ENCODE results near the gene GAL3ST3. TPM values are rescaled to one million over a fixed set of nuclear protein-coding genes. Genes with fewer than 3 reads are reported as not detected.
A peak's percentile ranks its signal among the peaks of the same experiment; 100 is the strongest.

The GAL3ST3 gene
- polyA plus RNA-seq, 3 donors = not detected

DNA sequence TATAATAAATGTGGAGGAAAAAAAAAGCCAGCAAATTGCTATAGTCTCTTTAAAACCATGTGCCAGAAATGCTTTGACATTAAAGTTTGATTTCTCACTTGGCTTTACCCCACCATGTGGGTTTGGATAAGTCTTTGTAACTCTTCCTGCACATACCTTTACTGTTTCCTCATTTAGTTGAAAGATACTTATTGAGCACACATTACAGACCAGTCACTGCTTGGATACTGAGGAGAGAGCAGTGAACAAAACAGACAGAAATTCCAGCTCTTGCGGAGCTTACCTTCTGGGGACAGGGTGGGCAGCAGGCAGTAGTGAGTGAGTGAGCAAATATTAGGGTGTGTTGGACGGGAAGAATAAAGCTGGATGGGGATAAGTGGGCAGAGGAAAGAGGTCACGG, 34.8 kb upstream of the GAL3ST3 start:
- DNase-seq = no peak
- Histone ChIP-seq H3K4me1 (ENCODE audit: control insufficient read depth in 1 of 2, insufficient read depth in 2 of 2, low read length in 2 of 2) (peaks cover 23 to 43% of the 10 kb centered on the region in 2 donors), H3K9ac (ENCODE audit: insufficient read depth, low read length, poor library complexity, severe bottlenecking) (no peak overlapping the region), H3K79me2 (ENCODE audit: insufficient read depth, low read length) (peaks cover 90% of the 10 kb centered on the region), H3K4me2 (replicated peaks; ENCODE audit: extremely low read depth, low read length, poor library complexity, severe bottlenecking) (no peak overlapping the region), H3K4me3 (replicated peaks in 1 of 3; ENCODE audit: low read depth in 2 of 3, low read length in 3 of 3) (no peak overlapping the region), H3K27ac (ENCODE audit: low read depth in 1 of 2, low read length in 2 of 2) (no peak overlapping the region), H3K36me3 (replicated peaks in 1 of 2; ENCODE audit: control insufficient read depth in 1 of 2, insufficient read depth in 2 of 2, low read length in 2 of 2) (no peaks in the 10 kb centered on the region), H3K27me3 (ENCODE audit: control insufficient read depth in 2 of 2, insufficient read depth in 2 of 2, low read length in 2 of 2) (no peaks in the 10 kb centered on the region), H3K9me3 (replicated peaks in 1 of 2; ENCODE audit: control insufficient read depth in 1 of 2, insufficient read depth in 1 of 2, low read length in 2 of 2) (no peaks in the 10 kb centered on the region), H4K20me1 (ENCODE audit: insufficient read depth, low read length) (peaks cover 11% of the 10 kb centered on the region), H2AFZ (ENCODE audit: insufficient read depth, low read depth, low read length, poor library complexity, severe bottlenecking) (no peak overlapping the region)
- intact Hi-C loops (cut with micrococcal nuclease) = no loop called here
- H3K4me1 Mint-ChIP-seq = peaks cover 57% of the 10 kb centered on the region
- 100% methylated on average over 3 of the region's 3 CpGs for WGBS (ENCODE audit: insufficient coverage)
- no peak overlapping the region for H3K4me3 Mint-ChIP-seq
- peak overlapping the region in 2 of 7 donors; percentile 3 to 67 for H3K27ac Mint-ChIP-seq
- TF ChIP-seq, protein P1, sequence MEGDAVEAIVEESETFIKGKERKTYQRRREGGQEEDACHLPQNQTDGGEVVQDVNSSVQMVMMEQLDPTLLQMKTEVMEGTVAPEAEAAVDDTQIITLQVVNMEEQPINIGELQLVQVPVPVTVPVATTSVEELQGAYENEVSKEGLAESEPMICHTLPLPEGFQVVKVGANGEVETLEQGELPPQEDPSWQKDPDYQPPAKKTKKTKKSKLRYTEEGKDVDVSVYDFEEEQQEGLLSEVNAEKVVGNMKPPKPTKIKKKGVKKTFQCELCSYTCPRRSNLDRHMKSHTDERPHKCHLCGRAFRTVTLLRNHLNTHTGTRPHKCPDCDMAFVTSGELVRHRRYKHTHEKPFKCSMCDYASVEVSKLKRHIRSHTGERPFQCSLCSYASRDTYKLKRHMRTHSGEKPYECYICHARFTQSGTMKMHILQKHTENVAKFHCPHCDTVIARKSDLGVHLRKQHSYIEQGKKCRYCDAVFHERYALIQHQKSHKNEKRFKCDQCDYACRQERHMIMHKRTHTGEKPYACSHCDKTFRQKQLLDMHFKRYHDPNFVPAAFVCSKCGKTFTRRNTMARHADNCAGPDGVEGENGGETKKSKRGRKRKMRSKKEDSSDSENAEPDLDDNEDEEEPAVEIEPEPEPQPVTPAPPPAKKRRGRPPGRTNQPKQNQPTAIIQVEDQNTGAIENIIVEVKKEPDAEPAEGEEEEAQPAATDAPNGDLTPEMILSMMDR (IDR thresholded peaks at IDR 0.05) = no peak
- H3K27me3 Mint-ChIP-seq (ENCODE audit: low read depth in 3 of 3) = peaks cover 0 to 3% (median 0%) of the 10 kb centered on the region in 3 donors
- H3K36me3 Mint-ChIP-seq = peaks cover 9 to 14% of the 10 kb centered on the region in 2 donors
- peaks cover 0 to 1% (median 0%) of the 10 kb centered on the region in 7 donors for H3K9me3 Mint-ChIP-seq

DNA sequence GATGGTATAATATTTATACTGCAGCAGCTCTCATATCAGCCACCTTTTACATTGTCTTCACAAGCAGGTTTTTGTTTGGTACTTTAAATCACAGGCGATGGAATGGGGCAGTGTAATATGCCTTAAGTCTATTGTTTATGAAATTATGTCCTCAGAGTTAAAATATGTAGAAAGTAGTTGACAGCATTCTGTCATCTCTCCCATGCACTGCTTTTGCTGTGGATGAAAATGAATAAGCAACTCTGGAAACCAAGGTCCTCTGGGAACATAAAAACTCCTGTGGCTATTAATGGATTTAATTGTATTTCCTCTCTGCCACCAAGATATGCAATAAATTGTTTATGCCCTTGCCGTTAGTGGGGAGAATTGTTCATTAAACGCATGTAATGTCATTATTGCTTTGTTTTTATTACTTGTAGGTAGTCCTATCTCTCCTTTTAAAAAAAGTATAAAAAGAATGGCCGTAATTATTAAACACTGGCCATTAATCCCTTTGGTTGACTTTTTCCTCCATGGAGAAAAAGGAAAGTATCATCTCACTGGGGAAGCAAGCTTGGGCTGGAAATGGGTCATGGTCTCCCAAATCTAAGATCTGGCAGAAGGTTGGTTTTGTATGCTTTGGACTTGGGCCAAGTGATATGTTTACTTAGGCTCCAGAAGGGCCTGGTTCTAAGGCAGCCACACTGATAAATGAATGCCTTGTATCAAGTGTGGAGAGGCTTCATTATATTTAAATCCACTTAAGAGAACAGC, 34.2 kb upstream of the GAL3ST3 start:
- Histone ChIP-seq H4K20me1 (ENCODE audit: insufficient read depth, low read length) (peaks cover 10% of the 10 kb centered on the region), H3K4me3 (replicated peaks in 1 of 3; ENCODE audit: low read depth in 2 of 3, low read length in 3 of 3) (no peak overlapping the region), H3K4me1 (ENCODE audit: control insufficient read depth in 1 of 2, insufficient read depth in 2 of 2, low read length in 2 of 2) (peaks cover 23 to 46% of the 10 kb centered on the region in 2 donors), H3K36me3 (replicated peaks in 1 of 2; ENCODE audit: control insufficient read depth in 1 of 2, insufficient read depth in 2 of 2, low read length in 2 of 2) (no peaks in the 10 kb centered on the region), H2AFZ (ENCODE audit: insufficient read depth, low read depth, low read length, poor library complexity, severe bottlenecking) (no peak overlapping the region), H3K27ac (ENCODE audit: low read depth in 1 of 2, low read length in 2 of 2) (no peak overlapping the region), H3K27me3 (ENCODE audit: control insufficient read depth in 2 of 2, insufficient read depth in 2 of 2, low read length in 2 of 2) (no peaks in the 10 kb centered on the region), H3K79me2 (ENCODE audit: insufficient read depth, low read length) (peaks cover 89% of the 10 kb centered on the region), H3K4me2 (replicated peaks; ENCODE audit: extremely low read depth, low read length, poor library complexity, severe bottlenecking) (no peak overlapping the region), H3K9ac (ENCODE audit: insufficient read depth, low read length, poor library complexity, severe bottlenecking) (no peak overlapping the region), H3K9me3 (replicated peaks in 1 of 2; ENCODE audit: control insufficient read depth in 1 of 2, insufficient read depth in 1 of 2, low read length in 2 of 2) (no peaks in the 10 kb centered on the region)
- H3K9me3 Mint-ChIP-seq = peaks cover 0 to 1% (median 0%) of the 10 kb centered on the region in 7 donors
- intact Hi-C loops (cut with micrococcal nuclease) = no loop called here
- H3K27me3 Mint-ChIP-seq (ENCODE audit: low read depth in 3 of 3) = peaks cover 0 to 3% (median 0%) of the 10 kb centered on the region in 3 donors
- DNase-seq = no peak
- no peak overlapping the region for H3K4me3 Mint-ChIP-seq
- peaks cover 62% of the 10 kb centered on the region for H3K4me1 Mint-ChIP-seq
- peak overlapping the region in 1 of 7 donors; percentile 63 for H3K27ac Mint-ChIP-seq
- TF ChIP-seq, protein P1 (IDR thresholded peaks at IDR 0.05) = no peak
- H3K36me3 Mint-ChIP-seq = peaks cover 15% of the 10 kb centered on the region in 2 donors
- no CpG with 5 or more reads among the region's 4 CpGs for WGBS (ENCODE audit: insufficient coverage)
